DMS153 treated with DMSO at 0.1 percent for 48 hours (cell line): ENCODE results near the gene WDR27.

Experiments used
- DNase-seq: peaks from one replicate; lab custom pipeline; 2025; ENCODE audit not compliant: unreplicated experiment; lab: John Stamatoyannopoulos, UW

The WDR27 gene

GRCh38 chr6:169641461-169642085, 60.3 kb downstream of the WDR27 start:
- no peak for DNase-seq

GRCh38 chr6:169640983-169641382, 60.8 kb downstream of the WDR27 start:
- no peak for DNase-seq

DNA sequence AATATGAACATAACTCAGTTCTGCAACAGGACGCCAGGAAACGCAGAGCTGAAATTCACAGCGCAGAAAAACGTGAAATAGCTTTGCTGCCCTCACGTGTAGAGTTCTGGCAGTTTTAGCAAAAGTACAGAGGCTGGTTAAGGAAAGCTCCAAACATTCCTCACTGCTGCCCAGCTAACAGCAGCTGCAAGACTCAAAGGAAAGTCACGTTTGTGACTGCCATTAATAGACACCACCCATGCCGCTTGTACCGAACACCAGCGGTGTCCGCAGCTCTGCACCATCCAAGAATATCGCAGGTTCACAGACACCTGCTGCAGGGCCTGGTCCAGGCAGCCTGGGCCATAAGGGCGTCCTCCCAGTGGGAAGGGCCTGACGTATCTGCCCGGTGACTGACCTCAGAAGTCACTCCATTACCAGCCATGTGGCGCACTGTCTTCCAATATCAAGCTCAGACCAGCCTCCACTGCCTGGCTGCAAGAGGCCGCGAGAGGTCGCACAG, 61.4 kb downstream of the WDR27 start:
- DNase-seq, result no peak

DNA sequence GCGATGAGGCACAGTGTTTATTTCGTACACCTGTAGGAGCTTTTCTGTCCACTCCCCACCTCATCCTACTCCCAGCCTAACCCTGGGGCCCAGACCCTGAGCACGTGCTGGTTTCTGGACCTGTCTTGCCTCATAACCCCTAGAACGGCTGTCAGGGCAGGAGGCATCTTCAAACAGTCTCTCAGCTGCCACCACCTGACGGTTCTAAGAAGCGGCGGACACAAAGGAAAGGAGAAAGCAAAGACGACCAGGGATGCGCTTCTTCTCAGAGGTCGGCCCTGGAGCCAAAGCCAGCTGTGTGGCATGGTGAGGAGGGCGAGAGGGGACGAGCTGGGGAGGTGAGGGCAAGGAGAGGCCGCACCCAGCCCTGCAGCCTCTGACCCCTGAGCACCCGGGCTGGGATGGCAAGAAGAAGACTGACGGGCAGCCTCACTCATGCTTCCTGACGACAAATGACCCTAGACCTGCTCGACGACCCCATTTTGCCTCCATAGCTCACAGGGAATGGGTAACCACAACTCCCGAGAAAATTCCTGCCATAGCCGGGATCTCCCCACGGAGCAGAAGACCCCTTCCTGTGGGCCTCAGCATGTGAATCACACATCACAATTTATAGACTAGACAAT, 62.1 kb downstream of the WDR27 start:
- DNase-seq, result no peak

DNA sequence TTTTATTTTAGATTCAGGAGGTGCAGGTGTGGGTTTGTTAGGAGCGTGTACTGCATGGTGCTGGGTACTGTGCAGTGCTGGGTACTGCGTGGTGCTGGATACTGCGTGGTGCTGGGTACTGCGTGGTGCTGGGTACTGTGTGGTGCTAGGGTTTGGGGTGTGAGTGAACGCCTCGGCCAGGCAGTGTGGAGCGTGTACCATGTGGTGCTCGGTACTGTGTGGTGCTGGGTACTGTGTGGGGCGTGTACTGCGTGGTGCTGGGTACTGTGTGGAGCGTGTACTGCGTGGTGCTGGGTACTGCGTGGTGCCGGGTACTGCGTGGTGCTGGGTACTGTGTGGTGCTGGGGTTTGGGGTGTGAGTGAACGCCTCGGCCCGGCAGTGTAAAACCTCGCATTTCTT, 62.9 kb downstream of the WDR27 start:
- no peak for DNase-seq

- no peak for DNase-seq
Observed at GRCh38 chr6:169638388-169638787, 63.4 kb downstream of the WDR27 start.

DNA sequence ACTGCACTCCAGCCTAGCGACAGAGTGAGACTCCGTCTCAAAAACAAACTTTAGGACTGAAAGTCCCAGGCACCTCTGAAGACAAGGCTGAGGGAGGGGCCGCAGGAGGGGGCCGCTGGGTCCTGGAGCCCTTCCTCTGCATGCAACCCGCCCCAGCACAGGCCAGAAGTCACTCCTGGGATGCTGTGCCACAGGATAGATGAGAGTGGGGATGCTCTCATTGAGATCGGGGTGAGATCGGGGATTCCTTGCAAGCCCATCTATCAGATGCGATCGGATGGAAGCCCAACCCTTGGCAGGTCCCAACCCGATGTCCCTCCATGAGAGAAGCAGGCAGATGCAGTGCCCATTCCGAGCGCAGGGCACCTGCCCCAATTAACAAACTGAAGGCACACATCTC, 66.5 kb downstream of the WDR27 start:
- no peak for DNase-seq

GRCh38 chr6:169632841-169633240, 69.0 kb downstream of the WDR27 start:
- DNase-seq, result no peak

DNA sequence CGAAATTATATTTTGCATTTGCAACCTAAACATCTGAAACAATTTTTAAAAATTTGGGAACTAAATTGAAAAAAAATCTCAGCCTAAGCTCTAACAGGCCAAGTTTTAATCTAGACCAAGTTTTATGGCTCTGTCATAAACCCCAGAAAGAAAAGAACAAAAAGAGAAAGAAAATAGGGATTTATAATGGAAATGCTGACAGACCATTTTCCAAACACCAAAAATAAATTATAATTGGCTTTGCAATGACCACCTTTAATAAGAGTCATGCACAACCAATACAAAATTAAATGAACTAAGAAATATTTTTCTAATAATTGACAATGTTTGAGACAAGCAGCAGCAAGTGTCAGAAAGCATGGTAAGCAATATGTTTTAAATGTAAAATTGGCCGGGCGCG, 72.6 kb downstream of the WDR27 start:
- DNase-seq, result no peak

DNA sequence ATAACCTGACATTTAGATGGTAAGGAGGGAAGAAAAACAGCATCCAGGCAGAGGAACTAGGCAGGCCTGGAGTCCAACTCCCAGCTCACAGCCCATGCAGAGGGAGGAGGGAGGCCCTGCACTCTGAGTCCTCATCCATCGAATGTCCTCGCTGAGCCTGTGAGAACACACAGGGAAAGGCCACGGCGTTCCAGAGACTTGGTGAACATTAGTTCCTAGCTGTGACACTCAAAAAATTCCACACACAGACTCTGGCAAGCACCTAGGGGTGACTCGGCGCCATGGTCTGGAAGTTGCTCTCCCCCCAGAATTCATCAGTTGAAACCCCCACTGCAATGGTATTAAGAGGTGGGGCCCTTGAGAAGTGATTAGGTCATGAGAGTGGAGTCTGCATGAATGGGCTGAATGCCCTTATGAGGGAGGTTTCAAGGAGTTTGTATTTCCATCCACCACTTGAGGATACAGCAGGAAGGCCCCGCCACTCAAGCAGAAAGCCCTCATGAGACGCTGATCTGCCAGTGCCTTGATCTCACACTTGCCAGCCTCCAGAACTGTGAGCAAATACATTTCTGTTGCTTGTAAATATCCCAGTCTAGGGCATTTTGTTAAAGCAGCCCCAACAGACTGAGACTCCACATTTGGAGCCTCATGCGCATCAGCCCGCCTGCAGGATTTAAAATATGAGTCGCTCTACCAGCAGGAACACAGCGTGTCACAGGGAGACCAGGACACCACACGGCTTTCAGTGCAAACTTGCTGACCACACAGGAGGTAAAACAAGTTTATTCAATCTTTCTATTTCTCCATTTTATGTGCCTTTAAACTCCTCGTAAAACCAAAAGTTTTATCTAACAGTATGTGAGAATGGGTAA, 73.9 kb downstream of the WDR27 start:
- DNase-seq, result no peak

DNA sequence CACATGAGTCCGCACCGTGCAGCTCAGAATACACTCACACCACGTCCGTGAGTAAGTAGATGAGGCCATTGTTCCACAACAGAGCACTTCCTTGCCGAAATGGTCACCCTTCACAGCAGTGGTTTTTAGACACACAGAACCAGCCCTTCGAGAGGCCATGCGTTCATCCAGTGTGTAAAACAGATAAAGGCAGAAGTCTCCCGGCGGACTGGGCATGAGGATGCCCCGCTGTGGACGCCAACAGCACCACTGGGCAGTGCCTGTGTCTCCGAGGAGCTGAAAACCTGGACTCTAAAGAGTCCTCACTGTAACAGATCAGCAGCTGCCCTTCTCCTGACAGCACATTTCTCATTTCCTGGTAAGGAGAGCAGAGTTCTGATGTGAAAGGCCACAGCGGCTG, 75.2 kb downstream of the WDR27 start:
- DNase-seq, result no peak

DNA sequence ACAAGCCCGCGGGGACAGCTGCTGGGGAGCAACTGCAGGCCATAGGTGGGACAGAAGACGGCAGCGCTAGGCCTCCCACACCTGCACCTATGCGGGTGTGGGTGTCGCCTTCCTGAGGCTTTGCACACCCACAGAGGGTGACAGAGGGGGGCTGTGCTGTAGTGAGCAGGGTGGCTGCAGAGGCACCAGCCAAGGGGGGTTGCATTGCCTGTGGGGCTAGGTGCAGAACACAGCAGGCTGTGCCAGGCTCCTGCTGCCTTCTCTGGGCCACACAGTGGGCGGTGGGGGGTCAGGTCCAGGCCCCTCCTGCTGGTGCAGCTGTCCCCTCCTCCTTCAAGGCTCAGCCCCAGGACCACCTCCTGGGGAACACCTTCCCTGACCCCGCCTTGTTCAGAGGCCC, 75.7 kb downstream of the WDR27 start:
- DNase-seq, result no peak

- no peak for DNase-seq
Observed at GRCh38 chr6:169625376-169625775, 76.5 kb downstream of the WDR27 start.

GRCh38 chr6:169624785-169625184, 77.0 kb downstream of the WDR27 start:
- no peak for DNase-seq

GRCh38 chr6:169623975-169624374, 77.9 kb downstream of the WDR27 start:
- DNase-seq, result no peak

- no peak for DNase-seq
Observed at GRCh38 chr6:169623343-169623742, 78.5 kb downstream of the WDR27 start.

GRCh38 chr6:169622618-169623017, 79.2 kb downstream of the WDR27 start:
- no peak for DNase-seq

GRCh38 chr6:169621311-169621710, 80.5 kb downstream of the WDR27 start:
- no peak for DNase-seq

- no peak for DNase-seq
Observed at GRCh38 chr6:169620171-169621130, 81.4 kb downstream of the WDR27 start.

DNA sequence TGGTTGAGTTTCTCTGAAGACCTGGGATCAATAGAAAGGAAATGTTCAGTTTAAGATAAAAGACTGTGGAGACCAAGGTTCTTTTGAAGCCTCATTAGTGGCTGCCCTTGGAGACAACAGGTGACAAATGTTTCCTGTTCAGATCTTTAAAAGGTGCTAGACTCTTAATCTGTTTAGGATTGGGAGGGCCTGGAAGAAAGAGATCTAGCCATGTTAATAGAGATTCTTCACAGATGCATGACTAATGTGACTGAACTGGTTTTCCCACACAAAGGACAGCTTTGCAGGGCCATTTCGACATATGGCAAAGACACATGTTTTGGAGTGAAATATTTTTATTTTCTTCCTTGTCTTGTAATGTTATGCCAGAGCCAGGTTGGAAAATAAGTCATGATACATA, 82.2 kb downstream of the WDR27 start:
- no peak for DNase-seq
